IPS DF 6.9 (cell line): Measurements from ENCODE around the gene CCL3.

ENCODE experiments used
- DNase-seq: peaks from one replicate; pipeline ENCODE4 v3.0.0-alpha.2; 2013; ENCODE audit warnings: low read depth, low spot score
- H3K27ac ChIP-seq: one replicate; pipeline ENCODE4 v1.5.1; 2013; ENCODE audit warnings: low read length, control low read depth
- H3K27me3 ChIP-seq: 2 replicates; pipeline ENCODE4 v1.6.1; 2013; ENCODE audit warnings: mild to moderate bottlenecking, low read length; ENCODE audit not compliant: control insufficient read depth, insufficient read depth
- H3K36me3 ChIP-seq: 2 replicates; pipeline ENCODE4 v1.6.1; 2013; ENCODE audit warnings: low read length; ENCODE audit not compliant: control insufficient read depth, insufficient read depth
- H3K4me1 ChIP-seq: 2 replicates; pipeline ENCODE4 v1.6.1; 2013; ENCODE audit warnings: low read length; ENCODE audit not compliant: control insufficient read depth, insufficient read depth
- H3K4me3 ChIP-seq: 2 replicates; pipeline ENCODE4 v1.5.1; 2013; ENCODE audit warnings: mild to moderate bottlenecking, low read length
- H3K9me3 ChIP-seq: 2 replicates; pipeline ENCODE4 v1.6.1; 2013; ENCODE audit warnings: low read length, inconsistent platforms; ENCODE audit not compliant: control insufficient read depth, insufficient read depth
- WGBS: extraction: QIAGEN DNeasy Blood & Tissue Kit; methylation state at CpG from one replicate; pipeline ENCODE4 v1.1.7; 2013; ENCODE audit warnings: mixed read lengths, missing lambda C conversion rate; ENCODE audit not compliant: insufficient read length, insufficient coverage; 5-methylcytosine and 5-hydroxymethylcytosine counted together

CCL3 gene

DNA sequence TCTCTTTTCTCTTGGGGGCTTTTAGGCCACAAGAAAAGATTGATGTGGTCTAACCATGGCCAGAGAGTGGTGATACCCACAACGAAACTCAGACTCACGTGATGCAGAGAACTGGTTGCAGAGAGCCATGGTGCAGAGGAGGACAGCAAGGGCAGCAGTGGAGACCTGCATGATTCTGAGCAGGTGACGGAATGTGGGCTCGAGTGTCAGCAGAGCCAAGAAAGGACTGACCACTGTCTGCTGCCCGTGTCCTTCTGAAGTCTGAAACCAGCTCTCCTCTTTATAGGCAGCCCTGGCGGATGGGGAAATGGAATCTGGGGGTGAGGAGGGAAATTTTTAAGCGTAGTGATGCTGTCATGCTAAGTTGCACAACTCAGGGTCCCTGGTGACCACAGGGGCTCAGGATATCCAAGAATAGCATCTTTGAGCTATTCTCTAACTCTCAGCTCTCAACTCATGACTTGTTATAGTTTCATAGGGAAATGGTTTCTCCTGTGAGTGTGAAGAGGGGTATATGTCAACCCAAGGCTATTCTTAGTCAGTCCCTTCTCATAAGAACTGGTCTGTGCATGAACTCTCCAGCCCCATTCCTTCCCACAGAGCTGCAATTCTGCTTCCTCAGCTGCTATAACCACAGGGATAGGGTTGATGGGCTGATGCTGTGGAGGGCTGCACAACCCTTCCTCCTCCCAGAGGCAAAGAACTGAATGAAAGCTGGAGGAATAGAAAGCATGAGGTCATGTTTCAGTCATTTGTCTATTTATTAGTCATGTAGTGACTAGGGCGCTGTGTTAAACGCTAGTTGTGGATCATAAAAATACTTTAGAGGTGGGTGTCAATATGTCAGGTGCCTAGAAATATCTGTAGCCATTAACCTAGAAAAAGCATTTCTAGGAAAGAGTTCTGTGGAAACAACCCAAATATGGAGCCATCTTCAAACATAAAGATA lies at the start of gene CCL3:
Gene CCL3 (minus strand): TSS at position 256 of the 949 bp plus-strand sequence. CDS start 85 bp downstream, at position 171.
- Histone ChIP-seq H3K4me3 (no peak within 1 kb of the TSS), H3K27me3 (no peaks in the 10 kb centered on the region), H3K36me3 (no peaks in the 10 kb centered on the region), H3K4me1 (no peaks in the 10 kb centered on the region), H3K27ac (no peak within 1 kb of the TSS), H3K9me3 (no peaks in the 10 kb centered on the region)
- DNase-seq, result no peak
- no CpG with 5 or more reads among the region's 9 CpGs for WGBS

DNA sequence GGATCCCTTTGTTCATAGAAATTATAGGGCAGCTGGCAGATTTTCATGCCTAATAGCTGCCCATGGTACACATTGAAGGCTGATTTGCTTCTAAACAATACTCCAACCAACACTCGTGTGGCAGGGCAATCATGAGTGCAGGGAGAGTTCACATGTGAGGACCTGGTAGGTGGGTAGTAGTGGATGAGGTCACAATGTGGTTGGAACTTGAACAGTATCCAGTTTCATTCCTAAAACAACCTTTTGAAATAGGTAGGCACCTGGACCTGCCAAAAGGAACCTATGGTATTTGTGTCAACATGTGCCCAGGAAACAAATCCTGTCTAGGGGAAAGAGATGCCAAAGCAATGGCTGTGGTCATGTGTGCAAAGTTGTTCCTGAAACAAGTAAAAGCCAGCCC lies 46.5 kb upstream of the CCL3 start:
- Histone ChIP-seq H3K27me3 (no peaks in the 10 kb centered on the region), H3K27ac (no peak overlapping the region), H3K4me3 (no peak overlapping the region), H3K4me1 (no peaks in the 10 kb centered on the region; the same call in 1 of the 2 replicates), H3K9me3 (no peaks in the 10 kb centered on the region), H3K36me3 (no peaks in the 10 kb centered on the region)
- WGBS, result no CpG with 5 or more reads among the region's 1 CpG
- DNase-seq, result no peak

DNA sequence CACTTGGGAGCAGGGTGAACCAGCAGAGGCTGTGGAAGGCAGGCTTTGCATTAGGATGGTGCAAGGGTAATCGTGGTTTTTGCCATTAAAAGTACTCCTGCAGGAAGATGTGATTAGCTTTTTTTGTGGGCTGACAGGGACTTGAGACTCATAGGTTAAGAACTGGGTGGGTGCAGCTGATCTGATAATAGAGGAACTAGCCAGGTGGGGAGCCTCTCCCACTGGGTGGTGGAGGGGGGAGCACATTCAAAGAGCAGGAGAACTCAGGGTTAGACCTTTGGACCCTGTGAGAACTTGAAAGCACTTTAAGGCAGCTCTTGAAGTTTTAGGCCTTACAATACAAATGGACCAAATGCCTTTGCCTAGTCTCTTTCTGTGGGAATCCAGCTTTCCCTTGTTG lies 46.1 kb upstream of the CCL3 start:
- Histone ChIP-seq H3K9me3 (no peaks in the 10 kb centered on the region), H3K36me3 (no peaks in the 10 kb centered on the region), H3K27ac (no peak overlapping the region), H3K4me3 (no peak overlapping the region), H3K27me3 (no peaks in the 10 kb centered on the region), H3K4me1 (no peaks in the 10 kb centered on the region; the same call in 1 of the 2 replicates)
- DNase-seq, result no peak
- no CpG with 5 or more reads among the region's 1 CpG for WGBS

DNA sequence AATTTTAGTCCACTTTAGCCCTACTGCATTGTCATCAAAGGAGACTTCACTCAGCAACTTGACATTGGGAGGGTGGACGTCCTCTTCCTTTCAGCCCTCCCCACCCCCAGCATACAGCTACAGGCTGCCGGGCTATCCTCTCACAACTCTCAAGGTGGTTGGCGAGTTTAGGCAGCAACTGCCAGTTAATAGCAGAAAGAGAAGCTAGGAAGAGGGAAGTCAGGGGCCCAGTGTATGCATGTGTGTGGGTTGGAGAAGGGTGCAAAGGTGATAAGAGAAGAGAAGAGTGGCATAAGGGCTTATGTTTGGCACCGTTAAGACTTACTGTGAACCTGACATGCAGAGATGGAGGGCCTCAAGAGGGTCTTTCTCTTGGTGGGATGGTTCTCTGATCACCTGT lies 45.5 kb upstream of the CCL3 start:
- WGBS, result no CpG with 5 or more reads among the region's 4 CpGs

DNA sequence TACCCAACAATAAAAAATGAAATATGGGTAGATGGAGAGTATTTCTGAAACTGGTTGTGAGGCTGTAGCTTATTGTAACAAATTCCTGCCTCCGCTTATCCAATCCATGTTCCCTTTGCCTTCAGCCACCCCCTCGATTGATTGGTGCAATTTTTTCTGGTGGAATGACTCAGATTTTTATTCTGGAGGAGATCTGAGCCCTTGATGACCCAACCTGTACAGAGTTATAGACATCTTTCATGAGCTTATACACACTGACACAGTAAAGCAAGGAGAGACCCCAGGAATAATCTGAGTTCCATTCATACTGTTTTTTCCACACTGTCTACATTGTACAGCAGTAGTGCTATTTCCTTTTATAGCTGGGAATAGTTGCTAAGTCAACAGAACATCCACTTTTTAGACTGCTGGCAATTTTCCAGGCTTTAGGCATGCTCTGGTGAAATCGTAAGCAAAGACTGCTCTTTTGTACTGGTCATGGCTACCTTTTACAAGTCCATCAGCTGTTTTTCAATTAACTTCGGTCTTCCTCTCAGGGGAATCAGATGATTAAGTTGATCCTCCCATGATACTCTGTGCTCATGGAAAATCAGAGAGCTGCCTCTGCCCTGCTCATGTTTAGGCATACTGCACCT lies 43.8 kb upstream of the CCL3 start:
- WGBS, result no CpG with 5 or more reads among the region's 4 CpGs
- no peaks in the 10 kb centered on the region; the same call in 1 of the 2 replicates for H3K4me1 ChIP-seq
- DNase-seq, result no peak
- no peak overlapping the region for H3K4me3 ChIP-seq
- no peaks in the 10 kb centered on the region for H3K36me3 ChIP-seq
- no peak overlapping the region for H3K27ac ChIP-seq
- no peaks in the 10 kb centered on the region for H3K27me3 ChIP-seq
- H3K9me3 ChIP-seq, result no peaks in the 10 kb centered on the region

More for the DNA sequence above, 45.5 kb upstream of the CCL3 start:
- H3K4me3 ChIP-seq, result no peak overlapping the region
- H3K36me3 ChIP-seq, result no peaks in the 10 kb centered on the region
- H3K27me3 ChIP-seq, result no peaks in the 10 kb centered on the region
- H3K27ac ChIP-seq, result no peak overlapping the region
- no peaks in the 10 kb centered on the region; the same call in 1 of the 2 replicates for H3K4me1 ChIP-seq
- no peaks in the 10 kb centered on the region for H3K9me3 ChIP-seq
- DNase-seq, result no peak

DNA sequence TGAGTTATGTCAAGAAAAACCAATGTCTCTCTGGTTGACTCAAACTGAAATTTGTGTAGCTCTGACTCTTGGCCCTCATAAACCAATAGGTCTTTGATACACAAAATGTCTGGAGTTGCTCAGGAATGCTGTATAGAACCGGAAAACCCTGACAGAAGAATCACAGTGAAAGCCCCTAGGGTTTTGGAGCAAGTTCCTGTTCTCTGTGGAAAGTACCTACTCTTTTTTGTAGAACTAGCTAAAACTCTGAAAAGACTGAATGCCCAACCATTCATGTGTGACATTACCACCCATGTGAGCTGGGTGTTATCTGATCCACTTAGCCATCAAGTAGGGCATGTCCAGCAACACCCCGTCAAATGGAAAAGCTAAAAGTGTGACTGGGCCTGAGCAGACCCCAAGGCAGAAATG lies 42.5 kb upstream of the CCL3 start:
- no CpG with 5 or more reads among the region's 2 CpGs for WGBS
- no peaks in the 10 kb centered on the region for H3K27me3 ChIP-seq
- no peak overlapping the region for H3K27ac ChIP-seq

DNA sequence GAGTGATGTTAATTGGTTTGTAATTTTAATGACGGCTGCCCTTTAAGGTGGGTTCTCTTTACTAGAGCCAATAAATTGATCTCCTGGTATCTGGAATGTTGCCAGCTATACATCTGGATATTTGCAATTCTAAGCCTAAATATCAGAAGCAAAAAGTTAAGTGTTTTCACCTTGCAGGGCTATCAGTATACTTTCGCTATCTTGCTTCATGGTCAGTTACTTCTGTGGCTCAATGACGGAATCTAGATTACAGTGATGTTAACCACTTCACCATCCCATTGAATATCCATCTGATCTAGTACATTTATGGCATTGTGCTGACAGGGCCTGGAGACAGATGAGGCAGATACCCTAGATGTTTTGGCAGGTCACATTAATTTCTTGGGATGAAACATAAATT lies 42.0 kb upstream of the CCL3 start:
- H3K36me3 ChIP-seq, result no peaks in the 10 kb centered on the region
- H3K9me3 ChIP-seq, result no peaks in the 10 kb centered on the region
- no peaks in the 10 kb centered on the region for H3K27me3 ChIP-seq
- no peaks in the 10 kb centered on the region; the same call in 1 of the 2 replicates for H3K4me1 ChIP-seq
- no peak for DNase-seq
- no peak overlapping the region for H3K27ac ChIP-seq
- no peak overlapping the region for H3K4me3 ChIP-seq
- WGBS, result no CpG with 5 or more reads among the region's 3 CpGs

More for the DNA sequence above, 42.5 kb upstream of the CCL3 start:
- DNase-seq, result no peak
- Histone ChIP-seq H3K36me3 (no peaks in the 10 kb centered on the region), H3K4me1 (no peaks in the 10 kb centered on the region; the same call in 1 of the 2 replicates), H3K9me3 (no peaks in the 10 kb centered on the region), H3K4me3 (no peak overlapping the region)

DNA sequence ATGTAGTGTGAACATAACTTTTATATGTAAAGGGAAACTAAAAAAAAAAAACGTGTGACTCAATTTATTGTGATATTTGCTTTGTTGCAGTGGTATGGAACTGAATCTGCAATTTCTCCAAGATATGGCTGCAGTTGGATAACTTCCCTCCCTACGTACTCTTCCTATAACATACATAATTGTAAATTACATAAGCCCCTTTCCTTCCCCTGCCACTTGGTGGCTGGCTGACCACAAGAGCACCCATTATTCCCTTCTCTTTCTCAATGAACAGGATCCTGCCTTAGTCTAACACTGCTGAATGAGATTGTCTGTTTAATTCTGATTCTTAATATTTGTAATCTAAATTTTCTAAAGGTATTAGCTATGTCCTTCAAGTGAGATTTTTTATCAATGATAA lies 41.5 kb upstream of the CCL3 start:
- Histone ChIP-seq H3K36me3 (no peaks in the 10 kb centered on the region), H3K4me1 (no peaks in the 10 kb centered on the region; the same call in 1 of the 2 replicates), H3K27ac (no peak overlapping the region), H3K27me3 (no peaks in the 10 kb centered on the region), H3K9me3 (no peaks in the 10 kb centered on the region), H3K4me3 (no peak overlapping the region)
- no peak for DNase-seq
- no CpG with 5 or more reads among the region's 2 CpGs for WGBS

DNA sequence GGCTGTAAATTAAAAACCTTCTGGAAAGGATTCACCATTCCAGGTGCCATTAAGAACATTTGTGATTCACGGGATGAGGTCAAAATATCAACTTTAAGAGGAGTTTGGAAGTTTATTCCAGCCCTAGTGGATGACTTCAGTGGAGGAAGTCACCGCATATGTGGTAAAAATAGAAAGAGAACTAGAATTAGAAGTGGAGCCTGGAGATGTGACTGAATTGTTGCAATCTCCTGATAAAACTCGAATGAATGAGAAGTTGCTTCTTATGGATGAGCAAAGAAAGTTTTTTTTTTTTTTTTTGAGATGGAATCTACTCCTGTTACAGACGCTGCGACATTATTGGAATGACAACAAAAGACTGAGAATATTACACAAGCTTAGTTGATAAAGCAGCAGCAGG lies 40.4 kb upstream of the CCL3 start:
- Histone ChIP-seq H3K9me3 (no peaks in the 10 kb centered on the region), H3K36me3 (no peaks in the 10 kb centered on the region), H3K27me3 (no peaks in the 10 kb centered on the region), H3K4me1 (no peaks in the 10 kb centered on the region; the same call in 1 of the 2 replicates), H3K27ac (no peak overlapping the region), H3K4me3 (no peak overlapping the region)
- no peak for DNase-seq
- WGBS, result no CpG with 5 or more reads among the region's 5 CpGs

DNA sequence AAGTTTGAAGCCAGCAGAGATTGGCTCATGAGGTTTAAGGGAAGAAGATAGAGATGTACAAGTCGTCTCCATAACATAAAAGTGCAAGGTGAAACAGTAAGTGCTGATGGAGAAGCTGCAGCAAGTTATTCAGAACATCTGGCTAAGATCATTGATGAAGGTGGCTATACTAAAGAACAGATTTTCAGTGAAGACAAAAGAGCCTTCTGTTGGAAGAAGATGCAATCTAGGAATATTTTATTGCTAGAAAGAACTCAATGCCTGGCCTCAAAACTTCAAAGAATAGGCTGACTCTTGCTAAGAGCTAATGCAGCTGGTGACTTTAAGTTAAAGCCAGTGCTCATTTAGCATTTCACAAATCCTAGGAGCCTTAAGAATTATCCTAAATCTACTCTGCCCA lies 39.7 kb upstream of the CCL3 start:
- H3K27ac ChIP-seq, result no peak overlapping the region
- WGBS, result no CpG with 5 or more reads among the region's 1 CpG
- DNase-seq, result no peak

More for the DNA sequence above, 39.7 kb upstream of the CCL3 start:
- Histone ChIP-seq H3K36me3 (no peaks in the 10 kb centered on the region), H3K4me3 (no peak overlapping the region), H3K9me3 (no peaks in the 10 kb centered on the region), H3K4me1 (no peaks in the 10 kb centered on the region), H3K27me3 (no peaks in the 10 kb centered on the region)
